ENCODE measurements around the gene HSF2BP.

HSF2BP gene

DNA sequence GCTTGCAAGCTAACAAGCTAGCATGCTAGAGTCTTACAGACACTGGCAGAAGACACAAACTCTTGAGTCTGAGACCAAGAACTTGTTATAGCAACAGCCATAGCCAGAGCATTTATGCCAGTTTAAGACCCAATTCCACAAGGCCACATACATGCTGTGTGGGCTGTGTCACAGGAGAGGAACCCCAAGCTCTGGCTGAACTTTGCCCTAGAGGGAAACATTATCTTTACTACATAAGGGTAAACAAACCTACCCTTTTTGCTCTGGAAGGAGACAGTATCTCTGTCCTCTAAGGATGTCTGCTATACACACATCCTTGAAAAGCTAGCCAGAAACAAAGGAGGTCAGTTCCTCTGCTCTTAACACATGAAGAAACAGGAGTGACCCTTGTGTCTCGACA is 70.3 kb downstream of the HSF2BP start:
- no peak for TF ChIP-seq CTCF (IDR thresholded peaks at IDR 0.05; ENCODE audit: low read depth, low read length, missing control alignments)
- H3K4me3 ChIP-seq (replicated peaks; ENCODE audit: low read depth, low read length): no peak overlapping the region
- no peak for DNase-seq (ENCODE audit: extremely low read depth, low read depth)

DNA sequence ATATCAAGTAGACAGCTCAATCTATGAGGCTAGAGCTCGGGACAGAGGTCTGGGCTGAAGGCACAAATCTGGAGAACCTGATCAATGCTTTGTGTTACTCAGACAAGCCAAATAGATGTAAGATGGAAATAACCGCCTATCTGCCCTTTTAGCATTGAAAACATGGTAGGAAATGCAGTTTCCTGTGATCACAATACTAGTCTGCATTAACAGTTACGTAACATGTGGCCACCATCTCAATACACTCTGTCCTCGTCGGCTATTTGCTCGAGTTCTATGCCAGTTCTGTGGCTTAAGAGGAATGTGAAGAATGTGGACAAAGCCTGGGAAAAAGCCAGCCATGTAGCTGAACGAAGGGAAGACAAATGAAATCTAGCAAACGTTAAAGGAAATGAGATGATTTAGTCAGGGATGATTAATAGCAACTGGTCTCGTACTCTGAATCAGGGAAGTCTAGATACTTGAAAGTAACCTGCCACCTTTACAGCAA is 73.3 kb downstream of the HSF2BP start:
- DNase-seq (ENCODE audit: extremely low read depth, low read depth): peak; percentile 98
- TF ChIP-seq CTCF (IDR thresholded peaks at IDR 0.05; ENCODE audit: low read depth, low read length, missing control alignments): no peak
- H3K4me3 ChIP-seq (replicated peaks; ENCODE audit: low read depth, low read length): no peak overlapping the region

DNA sequence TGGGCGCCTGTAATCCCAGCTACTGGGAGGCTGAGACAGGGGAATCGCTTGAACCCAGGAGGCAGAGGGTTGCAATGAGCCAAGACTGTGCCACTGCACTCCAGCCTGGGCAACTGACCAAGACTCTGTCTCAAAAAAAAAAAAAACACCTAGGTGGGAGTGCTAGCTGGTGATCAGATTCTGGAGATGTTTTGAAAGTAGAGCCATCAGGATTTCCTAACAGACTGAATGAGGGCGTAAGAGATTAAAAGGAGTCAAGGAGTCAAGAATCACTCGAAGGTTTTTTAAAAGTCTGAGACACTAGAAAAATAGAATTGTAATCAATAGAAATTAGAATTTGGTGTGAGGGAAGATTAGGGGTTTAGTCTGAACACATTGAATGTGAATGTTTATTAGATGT is 73.8 kb downstream of the HSF2BP start:
- no peak overlapping the region for H3K4me3 ChIP-seq (replicated peaks; ENCODE audit: low read depth, low read length)

DNA sequence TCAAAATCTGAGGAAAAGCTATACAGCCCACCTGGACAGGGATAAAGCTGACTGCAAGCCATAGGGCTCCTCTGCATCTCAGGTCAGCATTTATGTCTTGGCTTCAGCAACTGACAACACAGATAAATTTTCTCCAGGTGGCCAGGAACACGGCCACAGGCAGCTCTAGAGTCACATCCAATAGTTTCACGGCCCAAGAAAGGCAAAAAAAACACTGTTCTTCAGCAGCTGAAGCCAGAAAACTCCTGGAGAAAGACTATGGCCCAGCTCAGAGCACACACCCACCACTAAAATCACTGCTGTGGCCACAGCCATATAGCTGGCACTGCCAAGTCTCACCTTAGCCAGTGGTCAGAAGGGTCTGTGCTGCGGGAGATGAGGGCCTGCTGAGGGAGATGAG is 77.8 kb downstream of the HSF2BP start:
- no peak for TF ChIP-seq CTCF (IDR thresholded peaks at IDR 0.05; ENCODE audit: low read depth, low read length, missing control alignments)
- no peak for DNase-seq (ENCODE audit: extremely low read depth, low read depth)

More for the DNA sequence above, 73.8 kb downstream of the HSF2BP start:
- TF ChIP-seq CTCF (IDR thresholded peaks at IDR 0.05; ENCODE audit: low read depth, low read length, missing control alignments): no peak
- no peak for DNase-seq (ENCODE audit: extremely low read depth, low read depth)

DNA sequence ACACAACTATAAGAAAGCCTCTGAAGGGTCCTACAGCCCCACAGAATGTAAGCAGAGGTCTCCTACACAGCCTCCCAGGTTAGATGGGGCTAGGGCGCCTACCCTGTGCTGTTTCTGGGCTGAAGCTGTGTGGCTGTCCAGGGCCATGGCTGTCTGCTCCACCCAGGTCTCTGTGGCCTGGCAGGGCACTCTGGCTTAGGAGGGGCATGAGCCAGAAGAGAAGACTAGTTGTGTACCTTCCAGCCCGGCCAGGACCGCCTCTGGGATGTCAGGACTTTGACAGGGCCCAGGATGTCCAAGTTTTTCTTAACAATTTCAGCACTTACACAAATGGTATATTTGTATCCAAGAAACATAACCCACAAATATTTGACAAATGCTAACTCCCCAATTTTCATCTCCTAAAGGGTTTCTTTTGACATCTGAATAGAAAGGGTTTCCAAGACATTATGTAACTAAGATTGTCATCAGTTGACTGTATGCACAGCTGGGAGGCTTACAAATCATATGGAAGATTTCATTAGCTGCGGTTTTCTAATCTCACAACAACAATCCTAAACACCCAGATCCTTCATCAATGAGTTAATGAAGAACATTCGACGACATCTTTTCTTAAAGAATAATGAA is 80.5 kb downstream of the HSF2BP start:
- no peak overlapping the region for H3K4me3 ChIP-seq (replicated peaks; ENCODE audit: low read depth, low read length)
- no peak for TF ChIP-seq CTCF (IDR thresholded peaks at IDR 0.05; ENCODE audit: low read depth, low read length, missing control alignments)
- DNase-seq (ENCODE audit: extremely low read depth, low read depth): no peak

More for the DNA sequence above, 77.8 kb downstream of the HSF2BP start:
- H3K4me3 ChIP-seq (replicated peaks; ENCODE audit: low read depth, low read length): no peak overlapping the region

DNA sequence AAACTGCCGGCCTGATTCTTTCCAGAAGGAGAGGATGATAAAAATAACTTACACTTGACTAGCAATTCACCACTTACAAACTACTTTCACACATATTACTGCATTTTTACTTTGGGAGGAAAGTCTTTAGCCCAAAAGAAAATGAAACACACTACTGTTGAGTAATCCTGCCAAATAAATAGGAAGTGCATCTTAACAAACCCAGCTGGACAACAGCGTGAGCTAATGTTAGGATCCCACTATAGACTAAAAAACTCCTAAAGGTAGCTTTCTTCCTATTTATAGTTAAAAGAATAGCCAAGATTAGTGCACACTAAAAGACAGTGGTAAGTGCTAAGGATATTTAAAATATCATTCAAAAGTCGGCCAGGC is 83.8 kb downstream of the HSF2BP start:
- no peak overlapping the region for H3K4me3 ChIP-seq (replicated peaks; ENCODE audit: low read depth, low read length)
- TF ChIP-seq CTCF (IDR thresholded peaks at IDR 0.05; ENCODE audit: low read depth, low read length, missing control alignments): no peak
- DNase-seq (ENCODE audit: extremely low read depth, low read depth): no peak

Data from HFF-Myc (cell line).